HG03378 (cell line): Measurements from ENCODE around the gene MEIS2.
"Not testable (repeated sequence)": the region's sequence is repeated elsewhere in the genome, so short reads cannot be mapped to it uniquely, and the experiment has no call there.

Source experiments
- ATAC-seq: cut with Tn5 transposase; IDR thresholded peaks from one replicate; pipeline ENCODE4 v1.9.1; 2021; ENCODE audit warnings: mild to moderate bottlenecking, moderate library complexity; ENCODE audit not compliant: unreplicated experiment

MEIS2 gene

DNA sequence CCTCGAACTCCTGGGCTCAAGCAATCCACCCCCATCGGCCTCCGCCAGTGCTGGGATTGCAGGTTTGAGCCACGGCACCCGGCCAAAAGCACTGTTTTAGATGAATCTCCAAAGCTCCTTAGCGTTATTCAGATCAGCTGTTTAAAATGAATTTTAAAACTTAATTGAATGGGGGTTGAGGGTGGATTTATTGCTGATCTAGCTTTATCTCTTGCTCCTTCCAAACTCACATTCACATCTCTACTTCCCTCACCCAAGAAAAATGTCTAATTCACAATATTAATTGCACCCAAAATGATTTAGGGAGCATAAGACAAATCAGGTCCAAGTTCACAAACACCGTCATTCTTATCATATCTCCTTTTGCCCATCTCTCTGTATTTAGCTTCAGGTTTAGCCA lies 89.8 kb downstream of the MEIS2 start:
- no peak for ATAC-seq

DNA sequence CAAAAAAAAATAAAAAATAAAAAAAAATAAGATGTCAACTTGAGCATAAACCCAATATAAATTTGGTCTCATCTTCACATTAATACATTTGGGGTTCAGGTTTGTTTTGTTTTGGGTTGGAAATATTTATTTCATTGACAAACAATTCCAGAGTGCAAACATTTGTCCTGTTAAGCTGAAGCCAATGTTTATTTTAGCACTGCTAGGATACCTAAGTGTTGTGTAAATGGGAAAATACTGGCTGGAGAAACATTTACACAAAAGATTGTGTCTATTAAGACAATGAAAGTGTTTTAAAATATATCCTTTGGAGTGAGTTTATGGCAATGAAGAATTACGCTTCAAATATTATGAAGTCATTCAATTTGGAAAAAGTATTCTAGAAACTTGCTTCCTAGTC lies 91.1 kb downstream of the MEIS2 start:
- no peak for ATAC-seq

- no peak for ATAC-seq
Measured at GRCh38 chr15:37008205-37008604, 92.1 kb downstream of the MEIS2 start.

DNA sequence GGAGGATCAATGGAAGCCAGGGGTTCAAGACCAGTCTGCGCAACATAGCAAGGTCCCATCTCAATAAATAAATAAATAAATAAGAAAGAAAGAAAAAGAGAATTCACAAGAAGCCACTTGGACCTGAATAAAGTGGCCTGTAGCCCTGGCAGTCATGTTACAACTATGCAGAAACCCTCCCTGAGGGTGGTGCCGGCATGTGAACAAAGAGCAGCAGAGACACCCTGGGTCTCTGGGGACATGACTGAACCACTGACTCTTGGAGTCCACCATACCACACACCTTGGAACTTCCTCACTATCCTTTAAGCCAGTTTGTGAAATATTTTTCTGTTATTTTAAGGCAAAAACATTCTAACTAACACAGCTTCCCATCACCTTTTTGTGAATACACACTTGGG lies 93.0 kb downstream of the MEIS2 start:
- no peak for ATAC-seq

DNA sequence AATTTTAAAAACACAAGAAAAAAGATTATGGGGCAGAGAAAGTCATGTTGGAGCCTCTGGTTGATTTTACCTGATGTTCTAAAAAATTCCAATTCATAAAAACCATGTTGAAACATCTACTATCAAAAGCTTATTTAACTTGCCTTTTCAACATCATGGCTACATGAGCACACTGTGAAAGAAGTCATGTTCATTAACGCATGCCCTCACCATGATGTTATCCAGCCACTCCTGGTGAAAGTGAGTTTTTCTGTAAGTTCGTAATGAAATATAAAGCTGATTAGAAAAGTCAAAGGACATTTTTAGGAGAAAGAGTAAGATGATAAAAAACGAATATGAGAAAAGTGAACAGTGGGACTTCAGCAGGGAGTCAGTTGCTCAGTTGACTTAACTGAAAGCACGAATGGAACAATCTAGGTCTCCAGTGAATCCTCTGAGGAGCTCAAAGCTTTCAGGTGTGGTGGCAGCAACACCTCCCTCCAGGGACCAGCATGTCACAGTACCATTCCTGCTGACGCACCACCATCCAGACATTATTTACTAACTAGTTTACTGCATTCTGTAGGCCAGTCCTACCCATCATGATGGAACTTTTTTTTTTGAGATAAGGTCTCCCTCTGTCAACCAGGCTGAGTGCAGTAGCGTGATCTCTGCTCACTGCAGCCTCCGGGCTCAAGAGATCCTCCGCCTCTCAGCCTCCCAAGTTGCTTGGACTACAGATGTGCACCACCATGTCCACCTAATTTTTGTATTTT lies 95.2 kb downstream of the MEIS2 start:
- ATAC-seq, result no peak

- no peak for ATAC-seq
Measured at GRCh38 chr15:37004373-37004869, 95.9 kb downstream of the MEIS2 start.

DNA sequence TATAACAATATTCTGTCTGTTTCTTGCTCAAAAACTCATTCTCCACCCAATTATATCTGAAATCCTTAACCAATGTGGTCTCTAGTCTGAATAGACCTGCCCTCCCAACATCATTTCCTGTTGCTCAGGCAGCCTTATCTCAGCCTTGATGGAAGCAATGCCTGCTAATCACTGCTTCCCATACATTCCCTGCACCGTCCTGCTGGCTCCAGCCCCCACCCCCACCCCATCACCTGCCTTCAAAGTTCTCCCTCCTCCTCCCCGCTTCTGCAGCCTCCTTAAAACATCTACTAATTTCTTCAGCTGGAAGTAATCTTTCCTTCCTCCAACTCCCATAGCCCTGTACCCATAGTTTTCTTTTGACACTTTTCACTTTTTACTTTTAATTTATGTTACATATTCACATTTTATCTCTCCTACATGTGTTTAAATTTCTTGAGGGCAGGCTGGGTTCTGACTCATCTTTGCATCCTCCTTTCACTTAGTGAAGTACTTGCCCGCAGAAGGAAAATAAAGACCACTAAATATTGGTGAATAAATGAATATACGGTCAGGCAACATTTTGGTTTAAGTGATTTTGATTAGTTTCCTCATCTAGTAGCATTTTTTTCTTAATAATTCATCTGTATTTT lies 98.2 kb downstream of the MEIS2 start:
- no peak for ATAC-seq

- no peak for ATAC-seq
Measured at GRCh38 chr15:37001417-37001816, 98.9 kb downstream of the MEIS2 start.

GRCh38 chr15:36999778-37000177 lies 100.6 kb downstream of the MEIS2 start:
- ATAC-seq, result no peak

DNA sequence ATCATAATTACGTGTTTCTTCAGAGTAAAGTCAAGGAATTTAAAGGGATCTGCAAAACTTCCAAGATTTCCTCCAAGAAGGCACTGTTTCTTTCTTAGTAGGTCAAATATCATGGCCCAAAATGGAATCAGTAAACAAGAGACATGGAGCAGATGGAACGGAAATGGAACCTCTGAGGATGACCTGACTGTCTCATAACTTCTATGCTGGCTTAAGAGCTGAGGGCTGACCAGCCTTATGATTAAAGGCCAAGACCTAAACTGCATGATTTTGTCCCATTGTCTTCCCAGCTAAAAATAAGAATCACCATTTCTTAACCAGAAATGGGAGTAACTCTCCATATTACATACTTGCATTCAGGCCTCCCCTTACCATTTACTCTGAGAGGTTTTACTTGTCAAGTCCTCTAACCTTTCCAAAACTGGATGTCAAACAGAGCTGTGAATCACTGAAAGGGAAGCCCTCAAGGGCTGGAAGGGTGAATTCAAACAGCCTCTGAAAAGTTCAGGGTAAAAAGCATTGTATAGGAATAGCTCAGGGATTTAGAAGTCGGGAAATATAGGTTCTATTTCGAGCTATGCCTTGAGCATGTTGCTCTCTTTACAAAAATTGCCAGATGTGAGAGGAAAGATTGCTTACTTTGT lies 103.7 kb downstream of the MEIS2 start:
- no peak for ATAC-seq

DNA sequence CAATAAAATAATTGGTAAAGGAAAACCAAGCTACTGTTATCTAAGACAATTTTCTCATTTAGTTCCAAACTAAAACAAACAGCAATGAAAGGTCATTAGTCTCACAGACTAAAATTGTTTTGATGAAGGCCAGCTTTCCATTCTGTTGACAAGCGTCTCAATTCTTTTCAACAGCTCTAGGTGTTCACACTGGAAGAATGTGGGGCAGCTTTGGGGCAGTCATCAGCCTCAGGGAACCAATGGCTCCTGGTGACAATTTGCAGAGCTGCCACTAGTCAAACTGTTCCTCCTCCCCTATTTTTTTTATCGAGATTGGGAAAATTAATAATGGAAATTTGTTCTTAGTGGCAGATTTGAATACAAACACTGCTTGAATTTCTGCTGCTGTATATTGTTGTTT lies 104.2 kb downstream of the MEIS2 start:
- no peak for ATAC-seq

DNA sequence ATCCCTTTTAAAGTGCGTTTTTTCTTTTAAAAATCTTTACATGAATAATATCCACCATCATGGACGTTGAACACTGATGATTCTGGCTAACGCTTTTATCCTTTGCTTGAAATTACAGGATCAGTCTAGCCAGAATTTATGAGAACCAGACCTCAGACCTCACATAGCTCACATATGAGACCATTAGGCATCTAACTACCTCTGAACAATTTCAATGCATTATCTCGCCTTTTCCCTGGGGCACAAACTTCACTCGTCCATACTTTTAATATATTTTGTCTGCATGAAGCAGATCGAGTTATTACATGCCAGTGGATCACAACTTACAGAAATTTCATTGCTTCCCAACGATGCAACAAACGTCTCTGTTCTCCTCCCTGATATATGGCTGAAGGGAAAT lies 105.6 kb downstream of the MEIS2 start:
- ATAC-seq, result no peak

DNA sequence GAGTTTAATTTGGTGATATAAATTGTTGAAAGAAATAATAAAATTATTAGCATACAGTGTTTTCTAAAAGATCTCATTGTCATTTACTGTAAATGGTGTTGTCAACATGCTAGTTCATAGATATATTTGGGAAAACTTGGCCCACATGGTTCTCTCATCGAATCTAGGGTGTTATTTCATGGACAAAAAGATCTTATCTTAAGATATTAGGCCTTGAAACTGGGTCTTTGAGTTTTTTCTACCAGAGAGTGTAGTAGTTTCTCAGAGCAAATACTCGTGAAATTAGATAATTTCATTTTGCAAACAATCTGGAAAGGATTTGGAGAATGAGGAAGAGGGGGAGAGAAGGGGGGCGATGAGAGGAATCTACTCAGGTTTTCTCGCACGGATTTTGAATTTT lies 107.9 kb downstream of the MEIS2 start:
- no peak for ATAC-seq

DNA sequence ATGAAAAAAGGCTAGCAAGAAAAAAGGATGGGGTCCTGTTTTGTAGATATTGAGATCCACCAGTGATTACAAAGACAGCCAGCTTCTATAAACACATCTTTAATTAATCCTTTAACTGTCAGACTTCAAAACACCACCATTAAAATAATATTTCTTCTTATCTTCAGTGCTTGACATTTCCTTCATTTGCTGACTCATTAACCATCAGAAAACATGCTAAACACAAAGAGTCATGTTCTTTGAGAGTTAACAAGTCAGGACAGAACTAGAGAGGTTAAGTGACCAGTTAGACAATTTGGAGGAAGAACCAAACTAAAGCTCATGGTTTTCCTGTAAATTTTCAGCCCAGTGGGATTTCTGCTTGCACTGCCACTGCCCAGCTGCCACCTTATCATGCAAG lies 111.4 kb downstream of the MEIS2 start:
- no peak for ATAC-seq

DNA sequence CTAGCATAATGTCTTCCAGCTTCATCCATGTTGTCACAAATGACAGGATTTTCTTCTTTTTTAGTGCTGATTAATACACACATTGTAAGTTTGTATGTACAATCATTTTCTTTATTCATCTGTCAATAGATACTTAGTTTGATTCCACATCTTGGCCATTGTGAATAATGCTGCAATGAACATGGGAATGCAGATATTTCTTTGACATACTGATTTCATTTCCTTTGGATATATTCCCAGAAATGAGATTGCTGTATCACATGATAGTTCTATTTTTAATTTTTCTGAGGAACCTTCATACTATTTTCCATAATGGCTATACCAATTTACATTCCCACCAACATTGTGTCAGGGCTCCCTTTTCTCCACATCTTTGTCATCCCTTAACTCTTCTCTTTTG lies 117.9 kb downstream of the MEIS2 start:
- ATAC-seq, result no peak

DNA sequence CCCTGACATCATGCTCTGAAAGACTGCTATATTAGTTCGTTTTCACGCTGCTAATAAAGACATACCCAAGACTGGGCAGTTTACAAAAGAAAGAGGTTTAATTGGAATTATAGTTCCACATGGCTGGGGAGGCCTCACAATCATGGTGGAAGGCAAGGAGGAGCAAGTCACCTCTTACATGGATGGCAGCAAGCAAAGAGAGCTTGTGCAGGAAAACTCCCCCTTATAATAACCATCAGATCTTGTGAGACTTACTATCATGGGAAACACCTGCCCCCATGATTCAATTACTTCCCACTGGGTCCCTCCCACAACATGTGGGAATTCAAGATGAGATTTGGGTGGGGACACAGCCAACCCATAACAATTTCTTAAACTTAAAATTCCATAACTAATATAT lies 120.1 kb downstream of the MEIS2 start:
- not testable (repeated sequence) for ATAC-seq

GRCh38 chr15:36978625-36979024 lies 121.7 kb downstream of the MEIS2 start:
- ATAC-seq, result no peak

GRCh38 chr15:36978126-36978525 lies 122.2 kb downstream of the MEIS2 start:
- no peak for ATAC-seq

DNA sequence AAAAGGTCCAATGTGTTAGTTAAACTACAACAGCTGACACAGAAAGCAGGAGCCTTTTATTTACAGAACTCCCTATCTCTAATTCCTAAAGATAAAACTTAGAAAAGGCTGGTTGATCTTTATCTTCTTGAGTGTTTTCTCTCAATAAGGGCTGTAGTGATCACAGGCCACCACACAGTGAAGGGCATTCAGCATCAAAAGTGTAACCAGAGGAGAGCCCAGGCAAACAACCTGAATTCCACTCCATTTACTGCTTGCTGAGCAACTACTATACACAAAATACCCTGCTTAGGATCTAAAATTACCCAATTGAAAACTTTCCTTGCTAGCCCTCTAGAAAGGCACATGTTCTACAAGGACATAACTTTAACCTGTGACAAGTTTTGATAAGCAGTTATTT lies 122.7 kb downstream of the MEIS2 start:
- ATAC-seq, result no peak

DNA sequence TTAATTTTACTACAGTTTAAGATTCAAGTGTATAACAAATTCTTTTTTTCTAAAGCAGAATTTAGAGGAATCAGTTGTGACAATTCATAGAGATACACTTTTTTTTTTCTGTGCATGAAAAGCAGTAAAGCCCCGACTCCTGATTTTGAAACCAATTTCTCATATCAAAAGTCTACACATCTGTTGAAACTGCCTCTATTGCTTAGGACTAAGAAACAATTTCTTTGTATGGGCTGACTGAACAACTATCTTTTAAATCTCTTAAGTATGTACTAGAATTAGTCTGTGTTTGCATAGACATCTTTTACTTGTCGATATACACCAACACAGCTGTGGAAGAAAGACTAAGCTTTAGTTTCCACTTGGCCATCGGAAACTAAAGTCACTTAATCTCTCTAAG lies 127.6 kb downstream of the MEIS2 start:
- ATAC-seq, result no peak

DNA sequence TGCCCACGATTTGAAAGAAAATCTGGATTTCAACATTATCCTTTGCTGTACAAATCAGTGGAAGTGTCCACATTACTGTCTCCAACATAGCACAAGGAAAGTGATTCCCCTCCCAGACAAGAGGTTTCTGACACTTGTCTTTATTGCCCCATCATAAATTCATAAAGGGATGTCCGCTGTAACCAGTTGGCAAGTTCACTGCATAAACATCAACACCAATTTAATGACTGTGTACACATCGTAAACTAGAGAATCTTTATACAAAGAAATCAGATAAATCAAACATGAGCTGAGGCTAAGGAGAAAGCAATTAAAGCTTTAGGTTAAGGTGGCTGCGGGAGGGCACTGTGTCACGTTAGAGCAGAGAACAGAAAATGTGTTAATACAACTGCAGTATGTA lies 129.8 kb downstream of the MEIS2 start:
- no peak for ATAC-seq

GRCh38 chr15:36967929-36968328 lies 132.4 kb downstream of the MEIS2 start:
- ATAC-seq, result no peak
